ELR (cell line): Measurements from ENCODE around the gene CCDC59.
"Not testable (repeated sequence)": the region's sequence is repeated elsewhere in the genome, so short reads cannot be mapped to it uniquely, and the experiment has no call there.

ENCODE experiments used
- DNase-seq: peaks from one replicate; pipeline ENCODE4 v3.0.0-alpha.2; 2015; ENCODE audit warnings: low read depth

The CCDC59 gene

GRCh38 chr12:82358200-82359114 lies at the start of gene CCDC59, which contains the start of gene METTL25:
Gene CCDC59, minus strand, starts transcription at chr12:82358387. Its CDS starts 11 bp downstream, at chr12:82358376.
Gene METTL25, plus strand, starts transcription at chr12:82358529. Its CDS starts 37 bp downstream, at chr12:82358566.
- DNase-seq = peak; percentile 98

GRCh38 chr12:82407481-82407880 lies 49.3 kb upstream of the CCDC59 start:
- DNase-seq = no peak

GRCh38 chr12:82406651-82407050 lies 48.5 kb upstream of the CCDC59 start:
- DNase-seq = no peak

GRCh38 chr12:82400819-82401218 lies 42.6 kb upstream of the CCDC59 start:
- no peak for DNase-seq

GRCh38 chr12:82398879-82399278 lies 40.7 kb upstream of the CCDC59 start:
- no peak for DNase-seq

GRCh38 chr12:82383930-82384552 lies 25.9 kb upstream of the CCDC59 start:
- DNase-seq = peak; percentile 18

GRCh38 chr12:82378997-82379396 lies 20.8 kb upstream of the CCDC59 start:
- no peak for DNase-seq

- DNase-seq = no peak
These were observed 17.0 kb upstream of the CCDC59 start for GRCh38 chr12:82375201-82375600.

GRCh38 chr12:82366197-82366596 lies 8.0 kb upstream of the CCDC59 start:
- no peak for DNase-seq

- no peak for DNase-seq
These were observed 5.8 kb upstream of the CCDC59 start for GRCh38 chr12:82363990-82364389.

GRCh38 chr12:82361461-82361915 lies 3.3 kb upstream of the CCDC59 start:
- DNase-seq = no peak

GRCh38 chr12:82360834-82361233 lies 2.6 kb upstream of the CCDC59 start:
- not testable (repeated sequence) for DNase-seq

- peak; percentile 6 for DNase-seq
These were observed 910 bp upstream of the CCDC59 start for GRCh38 chr12:82359115-82359478.

- DNase-seq = peak; percentile 19
These were observed 365 bp downstream of the CCDC59 start for GRCh38 chr12:82357845-82358199.

- DNase-seq = peak; percentile 6
These were observed 847 bp downstream of the CCDC59 start for GRCh38 chr12:82357340-82357739.

GRCh38 chr12:82351390-82351789 lies 6.8 kb downstream of the CCDC59 start:
- no peak for DNase-seq

- DNase-seq = no peak
These were observed 8.0 kb downstream of the CCDC59 start for GRCh38 chr12:82350161-82350560.

- DNase-seq = no peak
These were observed 28.7 kb downstream of the CCDC59 start for GRCh38 chr12:82329508-82329907.

- DNase-seq = no peak
These were observed 30.3 kb downstream of the CCDC59 start for GRCh38 chr12:82327861-82328260.

GRCh38 chr12:82326905-82327503 lies 31.2 kb downstream of the CCDC59 start:
- peak; percentile 43 for DNase-seq

GRCh38 chr12:82325540-82326336 lies 32.4 kb downstream of the CCDC59 start:
- no peak for DNase-seq

GRCh38 chr12:82319276-82319675 lies 38.9 kb downstream of the CCDC59 start:
- DNase-seq = no peak
